A549 treated with CORT108297 at 1 μM for 4 hours (cell line): ENCODE data around the gene HOXA11. TPM values are rescaled to one million over a fixed set of nuclear protein-coding genes. Genes with fewer than 3 reads are reported as not detected.

ENCODE experiments used
- total RNA-seq: library from RNA; stranded (reverse); fragments of 200-300 nt; extraction: Qiagen RNA extraction; gene quantifications from 5 replicates; pipeline ENCODE4 v1.2.3, GENCODE V29; 2022

The HOXA11 gene
- total RNA-seq: 0.54 to 0.79 TPM (median 0.77 TPM) in 5 replicates

DNA sequence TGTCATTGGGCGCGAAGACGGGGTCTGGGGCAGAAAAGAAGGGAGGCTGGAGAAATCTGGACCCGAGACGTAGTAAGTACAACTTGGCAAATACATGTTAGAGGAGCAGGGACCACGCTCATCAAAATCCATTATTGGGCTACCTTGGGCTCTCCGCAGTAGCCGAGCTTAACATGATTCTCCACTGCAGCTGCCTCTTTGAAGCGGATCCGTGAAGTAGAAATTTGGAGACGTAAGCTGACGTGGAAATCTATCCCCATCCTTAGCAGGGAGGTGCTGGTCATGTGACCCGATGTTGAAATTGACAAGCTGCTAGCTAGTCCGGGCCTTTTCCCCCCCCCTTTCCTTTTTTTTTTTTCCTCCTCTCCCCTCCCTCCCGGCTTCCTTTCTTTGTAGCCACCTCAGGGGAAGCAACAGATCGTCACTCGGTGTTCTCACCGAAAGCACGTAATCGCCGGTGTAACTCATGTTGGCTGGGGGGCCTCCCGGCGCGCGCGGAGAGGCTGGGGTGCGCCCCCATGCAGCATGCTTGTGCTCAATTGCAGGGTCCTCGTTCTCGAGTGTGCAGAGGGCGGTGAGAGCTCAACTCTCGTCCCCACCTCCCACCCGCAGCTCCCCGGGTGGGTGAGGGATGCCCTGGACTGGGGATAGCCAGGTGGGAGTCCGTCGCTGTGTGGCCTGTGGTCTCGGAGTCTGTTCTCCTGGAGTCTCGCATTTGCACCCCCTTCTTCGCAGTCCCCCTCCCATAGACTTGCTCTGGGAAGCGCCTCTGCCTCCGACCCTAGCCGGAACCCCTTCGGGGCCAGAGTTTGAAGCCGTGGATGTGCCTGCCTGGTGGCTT lies at the start of gene HOXA11:
HOXA11 (minus strand) TSS at position 220 of the 841 bp plus-strand sequence; CDS start at position 132, 88 bp downstream.

DNA sequence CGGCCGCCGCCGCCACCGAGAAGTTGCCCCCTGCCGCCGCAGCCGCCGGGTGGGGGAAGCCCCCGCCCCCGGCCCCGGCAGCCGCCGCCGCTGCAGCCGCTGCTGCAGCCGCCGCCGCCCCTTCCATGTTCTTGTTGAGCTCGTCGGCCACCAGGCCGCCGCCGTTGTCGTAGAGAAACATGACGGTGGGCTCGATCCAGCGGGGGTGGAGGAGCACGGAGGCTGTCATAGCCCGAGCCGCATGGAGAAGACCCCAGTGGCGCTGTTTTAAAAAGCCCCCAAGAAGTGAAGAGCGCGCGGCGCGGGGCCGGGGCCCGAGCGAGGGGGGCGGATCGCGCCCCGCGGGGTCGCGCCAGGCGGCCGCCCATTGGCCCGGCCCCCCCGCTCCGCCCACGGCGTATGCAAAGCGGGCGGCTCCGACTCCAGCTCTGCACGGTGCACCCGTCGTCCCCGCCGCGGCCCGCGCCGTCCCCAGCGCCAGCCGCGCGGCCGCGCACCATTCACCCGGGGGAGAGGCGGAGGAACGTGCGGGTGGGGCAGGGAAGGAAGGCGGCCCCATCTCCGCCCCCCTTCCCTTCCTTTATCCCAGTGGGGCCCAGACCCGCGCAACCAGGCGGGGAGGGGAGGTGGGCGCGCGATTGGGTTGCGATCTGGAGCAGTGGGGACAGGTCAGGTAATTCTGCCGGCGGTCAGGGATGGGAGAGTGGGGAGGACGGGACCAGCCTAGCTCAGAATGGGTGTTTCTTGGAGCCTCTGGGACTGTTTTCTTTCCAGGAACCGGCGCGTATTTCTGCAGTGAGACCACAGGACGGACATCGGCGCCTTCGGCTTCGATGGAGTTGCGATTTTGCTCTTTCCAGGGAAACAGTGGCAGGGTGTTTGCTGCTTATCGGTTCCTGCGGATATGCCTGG lies 15.1 kb upstream of the HOXA11 start, which contains the start of gene HOXA13:
HOXA13 (minus strand) TSS at position 243 of the 912 bp plus-strand sequence; CDS start at position 229, 14 bp downstream.

DNA sequence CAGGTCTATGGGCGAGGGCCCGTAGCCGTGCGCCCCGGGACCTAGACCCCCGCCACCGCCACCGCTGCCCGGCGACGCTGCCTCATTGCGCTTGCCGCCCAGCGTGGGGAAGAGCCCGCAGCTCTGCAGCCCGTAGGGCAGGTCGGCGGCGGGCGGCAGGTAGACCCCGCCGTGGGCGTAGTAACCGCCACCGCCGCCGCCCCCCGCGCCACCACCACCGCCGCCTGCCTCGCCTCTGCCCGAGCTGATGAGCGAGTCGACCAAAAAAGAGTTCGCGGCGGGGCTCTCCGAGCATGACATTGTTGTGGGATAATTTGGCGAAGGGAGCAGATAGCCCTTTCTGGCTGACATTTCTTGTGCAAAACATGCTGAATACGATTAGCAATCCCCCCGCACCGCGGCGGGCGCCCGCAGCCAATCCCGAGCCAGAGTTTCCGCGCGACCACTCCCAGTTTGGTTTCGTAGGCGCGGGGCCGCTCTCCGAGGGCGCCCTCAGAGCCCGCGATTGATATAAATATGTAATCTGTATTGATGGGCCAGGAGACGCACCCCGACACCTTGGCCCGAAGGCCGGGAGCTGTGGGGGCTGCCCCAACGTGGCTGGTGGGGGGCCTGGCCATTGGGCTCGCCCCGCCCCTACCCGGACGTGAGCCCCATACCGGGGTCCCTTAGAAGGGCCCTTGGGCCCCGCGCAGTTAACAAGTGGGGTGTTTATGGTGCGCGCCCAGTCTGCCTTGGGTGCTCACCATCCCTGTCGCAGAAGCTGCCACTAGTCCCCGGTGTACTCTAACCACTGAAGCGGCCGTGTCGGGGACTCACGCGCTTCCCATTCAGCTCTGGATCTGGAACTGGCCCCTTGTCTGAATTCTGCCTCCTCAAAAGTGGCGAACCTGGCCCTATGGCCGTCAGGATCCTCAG lies 10.8 kb downstream of the HOXA11 start, which contains the start of gene HOXA10:
HOXA10 (minus strand) TSS at position 365 of the 918 bp plus-strand sequence; CDS start at position 351, 14 bp downstream.

DNA sequence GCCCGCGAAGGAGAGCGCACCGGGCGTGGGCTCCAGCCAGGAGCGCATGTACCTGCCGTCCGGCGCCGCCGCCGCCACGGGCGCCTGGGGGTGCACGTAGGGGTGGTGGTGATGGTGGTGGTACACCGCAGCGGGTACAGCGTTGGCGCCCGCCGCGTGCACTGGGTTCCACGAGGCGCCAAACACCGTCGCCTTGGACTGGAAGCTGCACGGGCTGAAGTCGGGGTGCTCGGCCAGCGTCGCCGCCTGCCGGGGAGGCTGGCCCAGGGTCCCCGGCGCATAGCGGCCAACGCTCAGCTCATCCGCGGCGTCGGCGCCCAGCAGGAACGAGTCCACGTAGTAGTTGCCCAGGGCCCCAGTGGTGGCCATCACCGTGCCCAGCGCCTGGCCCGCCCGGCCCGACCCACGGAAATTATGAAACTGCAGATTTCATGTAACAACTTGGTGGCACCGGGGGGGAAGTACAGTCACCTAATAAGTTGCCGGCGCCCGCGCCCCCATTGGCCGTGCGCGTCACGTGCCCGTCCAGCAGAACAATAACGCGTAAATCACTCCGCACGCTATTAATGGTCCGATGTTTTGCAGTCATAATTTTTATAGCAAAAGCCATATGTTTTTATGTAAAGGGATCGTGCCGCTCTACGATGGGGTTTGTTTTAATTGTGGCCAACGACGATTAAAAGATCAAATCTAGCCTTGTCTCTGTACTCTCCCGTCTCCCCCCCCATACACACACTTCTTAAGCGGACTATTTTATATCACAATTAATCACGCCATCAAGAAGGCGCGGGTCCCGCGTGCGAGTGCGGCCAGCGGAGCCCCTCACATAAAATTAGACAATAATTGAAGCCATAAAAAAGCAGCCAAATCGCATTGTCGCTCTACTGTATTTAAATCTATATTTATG lies 19.7 kb downstream of the HOXA11 start, which contains the start of gene HOXA9:
HOXA9 (minus strand) TSS at position 449 of the 907 bp plus-strand sequence; CDS start at position 369, 80 bp downstream.

DNA sequence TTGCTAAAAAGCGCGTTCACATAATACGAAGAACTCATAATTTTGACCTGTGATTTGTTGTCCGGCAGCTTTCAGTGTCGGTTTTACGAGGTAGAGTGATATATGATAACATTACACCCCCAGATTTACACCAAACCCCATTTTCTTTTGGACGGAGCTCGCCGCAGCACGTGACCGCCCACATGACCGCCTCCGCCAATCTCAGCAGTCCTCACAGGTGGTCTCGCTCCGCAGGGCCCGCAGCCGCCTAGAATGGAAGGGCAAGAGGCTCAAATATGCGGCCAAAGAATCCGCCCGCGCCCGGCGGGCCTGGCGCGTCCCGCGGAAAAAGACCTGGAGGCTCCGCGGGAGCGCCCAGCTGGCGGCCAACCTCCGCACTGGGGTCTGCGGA lies 28.5 kb downstream of the HOXA11 start, which contains the start of gene HOXA7:
HOXA7 (minus strand) TSS at position 168 of the 391 bp plus-strand sequence; CDS start at position 38, 130 bp downstream.

DNA sequence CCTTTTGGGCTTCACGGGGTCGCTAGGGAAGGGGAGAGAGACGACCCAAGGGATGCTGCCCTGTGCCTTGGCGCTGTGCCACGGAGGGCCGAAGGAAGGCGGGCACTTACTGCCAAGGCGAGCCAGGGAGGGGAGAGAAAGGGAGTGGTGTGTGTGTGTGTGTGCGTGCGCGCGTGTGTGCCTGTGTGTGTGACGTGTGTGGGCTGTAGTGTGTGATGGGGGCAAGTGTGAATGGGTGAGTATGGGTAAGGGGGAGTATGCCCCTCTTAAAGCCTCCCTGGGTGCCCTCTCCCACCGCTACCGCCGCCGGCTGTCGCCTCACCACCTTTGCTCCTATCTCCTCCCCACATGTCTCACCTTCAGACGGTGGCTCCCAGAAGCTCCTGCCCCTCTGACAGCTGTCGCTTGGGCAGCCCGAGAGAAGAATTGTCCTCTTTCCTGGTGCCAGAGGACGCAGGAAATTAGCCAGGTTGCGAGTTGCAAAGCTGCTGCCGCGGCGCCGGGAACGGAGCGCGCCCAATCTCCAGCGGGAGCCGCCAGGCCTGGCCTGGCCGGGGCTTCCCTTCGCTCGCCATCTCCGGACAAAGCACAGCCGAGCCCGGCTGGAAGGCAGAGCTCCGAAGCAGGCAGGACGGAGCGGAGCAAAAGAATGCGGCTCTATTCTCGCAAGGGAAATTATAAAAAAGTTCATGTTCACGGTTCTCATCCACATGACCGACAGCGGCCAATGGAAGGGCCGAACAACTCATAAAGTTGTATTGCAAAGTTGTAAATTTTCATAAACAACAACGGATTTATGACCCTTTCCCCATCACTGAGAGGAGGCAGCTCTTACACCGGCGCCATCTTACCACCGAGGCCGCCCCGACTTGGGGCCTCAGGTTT lies 32.9 kb downstream of the HOXA11 start, which contains the start of gene HOXA3:
HOXA3 (minus strand) TSS at position 653 of the 885 bp plus-strand sequence. CDS start 41,943 bp downstream, outside the sequence.

DNA sequence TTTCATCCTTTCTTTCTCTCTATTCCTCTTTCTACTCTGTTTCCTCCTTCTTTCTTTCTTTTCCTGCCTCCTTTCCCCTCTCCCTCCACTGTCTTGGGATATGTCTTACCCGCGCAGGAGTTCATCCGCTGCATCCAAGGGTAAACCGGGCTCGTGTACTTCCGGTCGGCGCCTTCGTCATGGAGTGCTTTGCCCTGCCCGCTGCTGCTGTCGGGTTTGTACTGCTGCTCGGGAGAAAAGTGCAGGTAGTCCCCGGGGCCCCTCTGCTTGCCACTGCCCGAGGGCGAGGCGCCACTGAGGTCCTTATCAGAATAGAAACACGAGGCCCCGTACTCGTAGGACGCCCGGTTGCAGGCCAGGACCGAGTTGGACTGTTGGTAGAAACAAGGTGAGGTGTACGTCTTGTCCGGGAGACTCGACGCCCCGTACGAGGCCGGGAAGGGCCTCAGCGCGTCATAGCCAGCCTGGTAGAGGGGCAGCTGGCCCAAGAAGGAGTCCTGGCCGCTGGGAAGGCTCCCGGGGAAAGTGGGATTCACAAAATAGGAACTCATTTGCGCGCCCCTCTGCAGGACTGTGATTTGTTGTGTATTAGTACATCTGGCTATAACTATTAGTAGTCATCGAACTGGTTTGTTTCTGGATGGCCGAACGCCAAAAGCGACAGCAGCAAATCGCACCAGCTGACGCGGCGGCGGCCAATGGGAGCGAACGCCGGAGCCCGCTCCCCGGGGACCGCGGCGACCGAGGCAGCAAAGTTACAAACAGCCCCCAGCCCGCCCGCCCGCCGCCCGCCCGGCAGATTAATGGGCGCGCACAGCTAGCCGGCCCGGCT lies 37.6 kb downstream of the HOXA11 start, which contains the start of gene HOXA6:
HOXA6 (minus strand) TSS at position 576 of the 832 bp plus-strand sequence; CDS start at position 551, 25 bp downstream.

DNA sequence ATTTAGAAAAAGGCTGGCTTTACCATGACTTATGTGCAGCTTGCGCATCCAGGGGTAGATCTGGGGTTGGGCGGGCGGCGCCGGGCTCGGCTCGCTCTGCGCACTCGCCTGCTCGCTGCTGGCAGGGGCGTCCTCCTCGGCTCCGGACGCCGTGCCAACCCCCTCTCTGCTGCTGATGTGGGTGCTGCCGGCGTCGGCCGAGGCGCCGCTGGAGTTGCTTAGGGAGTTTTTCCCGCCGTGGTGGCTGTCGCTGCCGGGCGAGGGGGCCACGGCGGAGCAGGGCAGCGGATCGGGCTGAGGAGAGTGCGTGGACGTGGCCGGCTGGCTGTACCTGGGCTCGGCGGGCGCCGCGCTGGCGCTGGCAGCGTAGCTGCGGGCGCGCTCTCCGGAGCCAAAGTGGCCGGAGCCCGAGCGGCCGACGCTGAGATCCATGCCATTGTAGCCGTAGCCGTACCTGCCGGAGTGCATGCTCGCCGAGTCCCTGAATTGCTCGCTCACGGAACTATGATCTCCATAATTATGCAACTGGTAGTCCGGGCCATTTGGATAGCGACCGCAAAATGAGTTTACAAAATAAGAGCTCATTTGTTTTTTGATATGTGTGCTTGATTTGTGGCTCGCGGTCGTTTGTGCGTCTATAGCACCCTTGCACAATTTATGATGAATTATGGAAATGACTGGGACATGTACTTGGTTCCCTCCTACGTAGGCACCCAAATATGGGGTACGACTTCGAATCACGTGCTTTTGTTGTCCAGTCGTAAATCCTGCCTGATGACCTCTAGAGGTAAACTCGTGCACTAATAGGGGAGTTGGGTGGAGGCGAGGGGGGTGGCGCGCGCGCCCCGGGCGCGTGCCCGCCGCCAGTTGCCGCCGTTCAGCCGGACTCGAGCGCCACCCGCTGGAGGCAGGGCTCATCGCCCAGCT lies 41.7 kb downstream of the HOXA11 start, which contains the start of gene HOXA5:
HOXA5 (minus strand) TSS at position 659 of the 927 bp plus-strand sequence; CDS start at position 585, 74 bp downstream.

Other genes with a start within 250 kb of the HOXA11 start
- 2.5 to 4.0 TPM (median 3.5 TPM) in 5 replicates for gene HOXA1, start 89.2 kb downstream of the HOXA11 start, total RNA-seq
- 0.84 to 1.2 TPM (median 0.90 TPM) in 5 replicates for gene HOXA2, start 82.5 kb downstream of the HOXA11 start, total RNA-seq
- 1.5 to 2.7 TPM (median 2.3 TPM) in 5 replicates for gene HOXA4, start 54.5 kb downstream of the HOXA11 start, total RNA-seq
- 3.9 to 7.1 TPM (median 5.3 TPM) in 5 replicates for gene HOXA5, start 41.6 kb downstream of the HOXA11 start, total RNA-seq
- gene HOXA6, start 37.5 kb downstream of the HOXA11 start, total RNA-seq: 1.5 to 2.2 TPM (median 1.8 TPM) in 5 replicates
- 6.1 to 10.2 TPM (median 9.8 TPM) in 5 replicates for gene HOXA3, start 32.6 kb downstream of the HOXA11 start, total RNA-seq
- gene HOXA7, start 28.6 kb downstream of the HOXA11 start, total RNA-seq: 4.4 to 5.5 TPM (median 4.9 TPM) in 5 replicates
- gene HOXA9, start 19.7 kb downstream of the HOXA11 start, total RNA-seq: 0.49 to 1.1 TPM (median 0.63 TPM) in 5 replicates
- 6.7 to 8.3 TPM (median 7.4 TPM) in 5 replicates for gene HOXA10, start 10.9 kb downstream of the HOXA11 start, total RNA-seq
- 1.6 to 2.1 TPM (median 1.9 TPM) in 5 replicates for gene HOXA13, start 14.9 kb upstream of the HOXA11 start, total RNA-seq
- gene EVX1, start 57.6 kb upstream of the HOXA11 start, total RNA-seq: 0.05 to 0.12 TPM (median 0.07 TPM) in 3 of 5 replicates, not detected in the others